Measurements from ENCODE around the gene PCNA. TPM values are rescaled to one million over a fixed set of nuclear protein-coding genes. Genes with fewer than 3 reads are reported as not detected.

PCNA gene
- total RNA-seq, result 100 to 1,000 TPM; 131 to 369 TPM

GRCh38 chr20:5119435-5120184 lies at the start of gene PCNA:
Gene PCNA, minus strand, starts transcription at chr20:5119958. Its CDS starts 160 bp downstream, at chr20:5119798.

GRCh38 chr20:5126512-5127203 lies 6.9 kb upstream of the PCNA start, which contains the start of gene CDS2:
Gene CDS2, plus strand, starts transcription at chr20:5127008. Its CDS starts 85 bp downstream, at chr20:5127093.

Small RNA genes lying within 50 kb of the gene (small RNA-seq; reads per million reads assigned to genes)
- gene RF00019, result 0 reads per million in 2 donors
- gene RF00568, result 0 reads per million in 2 donors
- gene RNA5SP474, result 1.7 to 3.0 reads per million in 2 donors

Other genes with a start within 250 kb of the PCNA start
- 10 to 100 TPM; 36.3 to 38.2 TPM for gene SLC23A2, start 118.4 kb downstream of the PCNA start, total RNA-seq
- gene TMEM230, start 6.9 kb downstream of the PCNA start, total RNA-seq, result 10 to 100 TPM; 80.3 to 81.9 TPM
- gene CDS2, start 7.0 kb upstream of the PCNA start, total RNA-seq, result 10 to 100 TPM; 44.7 to 60.9 TPM
- not detected for gene PROKR2, start 197.0 kb upstream of the PCNA start, total RNA-seq